AG09309 (cell line): Measurements from ENCODE around the gene ANKS1A.

Source experiments
- DNase-seq: peaks from one replicate; pipeline ENCODE4 v3.0.0-alpha.2; 2010; ENCODE audit warnings: low read depth
- H3K4me3 ChIP-seq: 2 replicates; pipeline ENCODE4 v1.5.1; 2011; ENCODE audit warnings: mild to moderate bottlenecking, low read depth, low read length, moderate library complexity; ENCODE audit not compliant: control insufficient read depth
- TF ChIP-seq, protein P1 (sequence below): IDR thresholded peaks from 2 replicates; pipeline ENCODE4 v1.5.1; 2011; ENCODE audit warnings: mild to moderate bottlenecking, low read depth, low read length, inconsistent platforms; ENCODE audit not compliant: insufficient read depth, control insufficient read depth; ENCODE audit errors: missing control alignments

The ANKS1A gene

DNA sequence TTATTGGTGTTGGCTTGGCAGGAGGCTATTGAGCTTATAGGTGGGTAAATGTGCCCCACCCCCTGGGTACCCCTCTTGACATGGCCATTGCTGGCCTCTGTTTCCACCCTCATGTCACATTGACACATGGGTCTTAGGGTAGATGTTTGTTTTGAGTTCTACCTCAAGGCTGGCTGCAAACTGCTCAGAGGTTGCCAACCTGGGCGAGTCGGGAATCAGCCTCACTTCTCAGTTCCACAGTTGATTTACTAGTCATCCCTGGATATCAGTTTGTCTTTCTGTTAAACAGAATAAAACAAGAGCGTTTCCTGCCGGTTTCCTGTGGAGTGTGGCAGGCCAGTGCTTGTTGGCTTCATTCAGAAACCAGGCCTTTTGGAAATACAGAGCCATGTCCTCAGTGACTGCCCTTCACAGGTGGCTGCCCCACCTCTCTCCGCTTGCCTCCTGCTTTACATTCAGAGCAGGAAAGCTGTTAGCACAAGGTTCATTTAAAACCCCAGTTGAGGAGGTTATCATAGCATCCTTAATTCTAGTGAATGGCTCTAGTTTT lies 146.5 kb downstream of the ANKS1A start:
- no peak for DNase-seq
- no peak overlapping the region for H3K4me3 ChIP-seq
- TF ChIP-seq, protein P1, sequence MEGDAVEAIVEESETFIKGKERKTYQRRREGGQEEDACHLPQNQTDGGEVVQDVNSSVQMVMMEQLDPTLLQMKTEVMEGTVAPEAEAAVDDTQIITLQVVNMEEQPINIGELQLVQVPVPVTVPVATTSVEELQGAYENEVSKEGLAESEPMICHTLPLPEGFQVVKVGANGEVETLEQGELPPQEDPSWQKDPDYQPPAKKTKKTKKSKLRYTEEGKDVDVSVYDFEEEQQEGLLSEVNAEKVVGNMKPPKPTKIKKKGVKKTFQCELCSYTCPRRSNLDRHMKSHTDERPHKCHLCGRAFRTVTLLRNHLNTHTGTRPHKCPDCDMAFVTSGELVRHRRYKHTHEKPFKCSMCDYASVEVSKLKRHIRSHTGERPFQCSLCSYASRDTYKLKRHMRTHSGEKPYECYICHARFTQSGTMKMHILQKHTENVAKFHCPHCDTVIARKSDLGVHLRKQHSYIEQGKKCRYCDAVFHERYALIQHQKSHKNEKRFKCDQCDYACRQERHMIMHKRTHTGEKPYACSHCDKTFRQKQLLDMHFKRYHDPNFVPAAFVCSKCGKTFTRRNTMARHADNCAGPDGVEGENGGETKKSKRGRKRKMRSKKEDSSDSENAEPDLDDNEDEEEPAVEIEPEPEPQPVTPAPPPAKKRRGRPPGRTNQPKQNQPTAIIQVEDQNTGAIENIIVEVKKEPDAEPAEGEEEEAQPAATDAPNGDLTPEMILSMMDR, result no peak

DNA sequence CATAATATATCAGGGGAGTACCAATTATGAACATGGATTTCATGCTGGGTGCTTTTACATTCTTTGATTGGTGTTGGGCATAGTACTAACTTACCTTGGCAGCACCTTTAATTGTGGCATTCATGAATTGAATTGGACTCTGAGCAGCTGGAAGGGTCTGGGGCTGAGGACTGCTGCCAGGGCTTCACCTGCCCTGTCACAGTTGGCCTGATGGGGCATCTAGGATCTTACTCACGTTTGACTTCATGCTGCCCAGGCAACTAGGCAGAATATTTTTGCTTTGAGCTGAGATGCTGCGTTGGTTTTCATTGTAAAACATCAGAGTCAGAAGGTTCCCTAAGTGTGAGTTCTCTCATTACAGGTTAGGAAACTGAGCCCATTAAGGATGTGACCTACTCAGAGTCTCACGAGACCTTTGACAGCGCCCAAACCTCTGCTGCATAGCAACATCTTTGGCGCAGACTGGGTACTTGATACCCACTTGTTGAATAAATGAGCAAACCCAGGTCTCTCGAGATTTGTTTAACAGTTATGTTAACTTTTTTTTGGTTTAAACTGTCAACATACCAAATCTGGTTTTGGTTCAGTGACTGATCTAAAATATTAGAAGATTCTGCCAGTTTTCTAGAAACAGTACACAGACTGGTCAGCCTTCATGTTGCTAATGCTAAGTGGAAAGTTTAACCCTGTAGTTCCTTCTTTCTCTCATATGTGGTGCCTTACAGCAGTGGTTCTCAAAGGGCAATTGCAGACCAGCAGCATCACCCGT lies 147.2 kb downstream of the ANKS1A start:
- no peak overlapping the region for H3K4me3 ChIP-seq
- TF ChIP-seq, protein P1, result no peak
- no peak for DNase-seq

DNA sequence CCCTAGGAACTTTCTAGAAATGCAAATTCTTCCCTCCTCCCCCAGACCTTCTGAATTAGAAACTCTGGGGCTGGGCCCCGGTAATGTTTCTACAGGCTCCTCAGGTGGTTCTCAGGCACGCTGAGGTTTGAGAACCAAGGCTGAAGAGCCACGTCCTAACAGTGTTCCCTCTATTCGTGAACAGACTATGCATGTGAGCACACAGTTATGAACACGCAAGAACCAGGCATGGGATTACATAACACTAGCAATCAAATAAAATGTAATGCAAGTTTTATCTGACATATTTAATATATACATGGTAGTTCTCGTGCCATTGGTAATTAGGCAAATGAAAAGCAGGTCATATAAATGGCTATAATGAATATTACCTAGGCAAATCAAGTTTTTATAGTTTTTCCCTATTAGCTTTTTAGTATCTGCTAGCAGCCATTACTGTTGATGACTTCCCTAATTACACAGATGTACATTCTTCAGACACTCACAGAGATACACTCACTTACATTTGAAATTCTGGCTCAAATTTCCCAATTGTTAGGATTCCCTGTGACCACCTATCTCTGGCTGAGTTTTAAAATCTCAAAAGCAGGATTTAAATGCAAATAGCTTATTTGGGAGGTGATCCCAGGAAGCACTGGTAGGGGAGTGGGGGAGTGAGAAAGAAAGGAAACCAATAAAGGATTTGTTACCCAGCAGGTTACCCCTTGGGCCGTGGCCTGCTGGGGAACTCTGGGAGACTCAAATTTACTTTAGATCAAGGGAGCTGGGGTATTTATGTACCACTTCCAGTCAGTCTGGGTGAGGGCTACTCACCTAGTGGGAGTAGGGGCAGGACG lies 148.0 kb downstream of the ANKS1A start:
- DNase-seq, result no peak
- no peak overlapping the region for H3K4me3 ChIP-seq
- TF ChIP-seq, protein P1, result no peak

DNA sequence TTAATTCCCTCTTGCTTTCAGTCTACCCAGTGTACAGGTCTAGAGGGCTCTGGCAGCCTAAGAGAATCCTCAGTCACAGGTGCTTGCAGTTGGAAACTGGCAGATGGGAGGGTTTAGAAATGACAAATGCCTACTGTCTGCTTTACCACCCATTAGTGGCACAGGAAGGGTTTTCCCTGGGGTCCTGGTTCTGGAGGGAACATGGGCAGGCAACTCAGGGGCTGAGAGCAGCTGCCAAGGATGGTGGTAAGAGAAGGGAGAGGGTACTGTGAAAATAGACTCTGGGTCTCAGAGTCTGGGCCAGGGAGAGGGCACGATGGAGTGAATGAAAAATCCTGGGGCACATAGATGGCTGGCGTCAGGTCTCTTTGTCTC lies 148.6 kb downstream of the ANKS1A start:
- TF ChIP-seq, protein P1, result no peak
- no peak for DNase-seq
- H3K4me3 ChIP-seq, result no peak overlapping the region

DNA sequence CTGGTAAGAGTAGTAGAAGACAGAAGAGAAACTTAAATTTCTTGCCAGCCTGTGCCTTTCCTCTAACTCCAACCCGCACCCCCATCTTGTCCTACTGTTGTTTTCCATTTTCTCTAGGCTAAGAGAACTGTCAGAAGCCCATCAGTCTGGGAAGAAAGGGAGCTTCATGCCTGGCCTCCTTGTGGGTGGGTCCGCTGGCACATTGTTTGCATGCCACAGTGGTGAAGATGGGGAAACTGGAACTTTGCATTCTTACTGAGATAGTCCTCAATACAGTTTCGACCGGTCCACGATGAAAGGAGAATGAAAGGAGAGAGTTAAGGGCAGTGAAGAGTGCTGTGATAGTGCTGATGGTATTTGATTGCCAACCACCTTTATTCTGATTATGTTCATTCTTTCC lies 149.0 kb downstream of the ANKS1A start:
- no peak for DNase-seq
- H3K4me3 ChIP-seq, result no peak overlapping the region
- TF ChIP-seq, protein P1, result no peak

DNA sequence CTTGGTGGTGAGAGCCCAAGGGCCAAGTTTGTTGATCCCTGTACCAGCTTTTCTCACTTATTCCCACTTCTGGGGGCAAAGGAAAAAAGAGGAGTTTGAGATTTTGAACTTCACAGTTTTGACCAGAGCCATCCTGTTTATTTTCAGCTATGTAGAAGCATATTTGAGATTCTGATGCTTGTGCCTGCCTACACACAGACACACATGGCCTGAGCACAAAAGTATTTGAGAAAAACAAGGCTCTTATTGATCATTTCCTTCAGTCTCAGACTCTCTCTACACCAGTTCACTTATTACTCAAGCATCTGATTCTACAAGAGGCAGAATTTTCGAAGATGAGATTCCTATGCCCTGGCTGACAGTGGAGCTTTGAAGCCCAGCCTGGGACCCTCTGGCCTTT lies 151.3 kb downstream of the ANKS1A start:
- no peak overlapping the region for H3K4me3 ChIP-seq
- TF ChIP-seq, protein P1, result no peak
- DNase-seq, result no peak
